ENCODE data around the gene FAM234A. TPM values are rescaled to one million over a fixed set of nuclear protein-coding genes. Genes with fewer than 3 reads are reported as not detected.
"Not testable (repeated sequence)": the region's sequence is repeated elsewhere in the genome, so short reads cannot be mapped to it uniquely, and the experiment has no call there.

Gene FAM234A
- total RNA-seq, 1 experiment from 2014 or later, result 107 TPM

- DNase-seq (ENCODE audit: low read depth), result not testable (repeated sequence)
Measured at GRCh38 chr16:230351-230750, 4.3 kb upstream of the FAM234A start.

GRCh38 chr16:230949-231348 is 3.7 kb upstream of the FAM234A start:
- no peak for DNase-seq (ENCODE audit: low read depth)

- peak; percentile 15 for DNase-seq (ENCODE audit: low read depth)
Measured at GRCh38 chr16:239948-240277, 5.3 kb downstream of the FAM234A start.

GRCh38 chr16:240559-240958 is 5.9 kb downstream of the FAM234A start:
- no peak for DNase-seq (ENCODE audit: low read depth)

GRCh38 chr16:242281-242680 is 7.7 kb downstream of the FAM234A start:
- no peak for DNase-seq (ENCODE audit: low read depth)

GRCh38 chr16:243348-243747 is 8.7 kb downstream of the FAM234A start:
- no peak for DNase-seq (ENCODE audit: low read depth)

- DNase-seq (ENCODE audit: low read depth), result no peak
Measured at GRCh38 chr16:245105-245504, 10.5 kb downstream of the FAM234A start.

GRCh38 chr16:247027-247426 is 12.4 kb downstream of the FAM234A start:
- no peak for DNase-seq (ENCODE audit: low read depth)

- no peak for DNase-seq (ENCODE audit: low read depth)
Measured at GRCh38 chr16:249431-249830, 14.8 kb downstream of the FAM234A start.

GRCh38 chr16:252366-253337 is 18.0 kb downstream of the FAM234A start:
- no peak for DNase-seq (ENCODE audit: low read depth)

- DNase-seq (ENCODE audit: low read depth), result no peak
Measured at GRCh38 chr16:253833-254232, 19.2 kb downstream of the FAM234A start.

- no peak for DNase-seq (ENCODE audit: low read depth)
Measured at GRCh38 chr16:254461-254860, 19.8 kb downstream of the FAM234A start.

- DNase-seq (ENCODE audit: low read depth), result no peak
Measured at GRCh38 chr16:255183-255582, 20.6 kb downstream of the FAM234A start.

- DNase-seq (ENCODE audit: low read depth), result not testable (repeated sequence)
Measured at GRCh38 chr16:258091-258490, 23.5 kb downstream of the FAM234A start.

- DNase-seq (ENCODE audit: low read depth), result no peak
Measured at GRCh38 chr16:259226-259625, 24.6 kb downstream of the FAM234A start.

- no peak for DNase-seq (ENCODE audit: low read depth)
Measured at GRCh38 chr16:259814-260253, 25.2 kb downstream of the FAM234A start.

- DNase-seq (ENCODE audit: low read depth), result no peak
Measured at GRCh38 chr16:260326-260725, 25.7 kb downstream of the FAM234A start.

GRCh38 chr16:261031-261691 is 26.5 kb downstream of the FAM234A start:
- no peak for DNase-seq (ENCODE audit: low read depth)

- DNase-seq (ENCODE audit: low read depth), result no peak
Measured at GRCh38 chr16:262121-262745, 27.6 kb downstream of the FAM234A start.

GRCh38 chr16:263182-263774 is 28.7 kb downstream of the FAM234A start:
- no peak for DNase-seq (ENCODE audit: low read depth)

GRCh38 chr16:263944-264343 is 29.3 kb downstream of the FAM234A start:
- no peak for DNase-seq (ENCODE audit: low read depth)

- DNase-seq (ENCODE audit: low read depth), result no peak
Measured at GRCh38 chr16:264440-264951, 29.9 kb downstream of the FAM234A start.

All from LHCN-M2 (cell line).